Muscle of leg (tissue), 11 donors: ENCODE results near the gene MMP3. TPM values are rescaled to one million over a fixed set of nuclear protein-coding genes. Genes with fewer than 3 reads are reported as not detected.

Experiments
- DNase-seq: peaks from one replicate; pipeline ENCODE4 v3.0.0; 2013
- H3K27ac ChIP-seq: one replicate; pipeline ENCODE4 v1.5.1; 2013; ENCODE audit warnings: mild to moderate bottlenecking, low read length, control low read depth
- H3K27me3 ChIP-seq: one replicate; pipeline ENCODE4 v1.6.1; 2013; ENCODE audit warnings: low read length; ENCODE audit not compliant: control insufficient read depth, insufficient read depth
- H3K36me3 ChIP-seq: one replicate; pipeline ENCODE4 v1.6.1; 2013; ENCODE audit warnings: low read length; ENCODE audit not compliant: control insufficient read depth, insufficient read depth
- H3K4me1 ChIP-seq: one replicate; pipeline ENCODE4 v1.6.1; 2013; ENCODE audit warnings: low read length; ENCODE audit not compliant: control insufficient read depth, insufficient read depth
- H3K4me3 ChIP-seq: one replicate; pipeline ENCODE4 v1.5.1; 2013; ENCODE audit warnings: low read length, control low read depth
- H3K9me3 ChIP-seq: replicated peaks from 2 replicates; pipeline ENCODE4 v1.6.1; 2013; ENCODE audit warnings: low read depth, low read length; ENCODE audit not compliant: control insufficient read depth
- WGBS: methylation state at CpG from one replicate; pipeline ENCODE4 v1.1.5; 2013; ENCODE audit warnings: missing lambda C conversion rate; ENCODE audit not compliant: insufficient coverage; 5-methylcytosine and 5-hydroxymethylcytosine counted together
- polyA plus RNA-seq, 8 donors: library from polyadenylated mRNA; unstranded; fragments of 120-200 nt; gene quantifications; one replicate each; pipeline versions ENCODE4 v1.2.1 to v1.2.3, GENCODE V29; 2013; ENCODE audit warnings: inconsistent platforms in 1 of 8, low replicate concordance in 1 of 8; ENCODE audit not compliant: insufficient read length in 8 of 8, insufficient read depth in 1 of 8
- total RNA-seq: library from RNA; stranded (reverse); fragments of 120-200 nt; gene quantifications from one replicate; pipeline ENCODE4 v1.2.4, GENCODE V29; 2013

Gene MMP3
- total and polyA plus RNA-seq, 9 donors = 0.05 to 0.41 (median 0.22) TPM; not detected in 4

GRCh38 chr11:102864724-102865123, 21.3 kb upstream of the MMP3 start:
- Histone ChIP-seq H3K27ac (no peak overlapping the region), H3K27me3 (no peaks in the 10 kb centered on the region), H3K9me3 (no peaks in the 10 kb centered on the region), H3K4me1 (no peaks in the 10 kb centered on the region), H3K4me3 (no peak overlapping the region), H3K36me3 (no peaks in the 10 kb centered on the region)
- no peak for DNase-seq
- WGBS = no CpG with 5 or more reads among the region's 1 CpG

GRCh38 chr11:102853956-102854355, 10.5 kb upstream of the MMP3 start:
- no peak for DNase-seq
- Histone ChIP-seq H3K9me3 (no peaks in the 10 kb centered on the region), H3K4me3 (no peak overlapping the region), H3K27me3 (no peaks in the 10 kb centered on the region), H3K27ac (no peak overlapping the region), H3K4me1 (no peaks in the 10 kb centered on the region), H3K36me3 (no peaks in the 10 kb centered on the region)
- WGBS = no CpG with 5 or more reads among the region's 2 CpGs

DNA sequence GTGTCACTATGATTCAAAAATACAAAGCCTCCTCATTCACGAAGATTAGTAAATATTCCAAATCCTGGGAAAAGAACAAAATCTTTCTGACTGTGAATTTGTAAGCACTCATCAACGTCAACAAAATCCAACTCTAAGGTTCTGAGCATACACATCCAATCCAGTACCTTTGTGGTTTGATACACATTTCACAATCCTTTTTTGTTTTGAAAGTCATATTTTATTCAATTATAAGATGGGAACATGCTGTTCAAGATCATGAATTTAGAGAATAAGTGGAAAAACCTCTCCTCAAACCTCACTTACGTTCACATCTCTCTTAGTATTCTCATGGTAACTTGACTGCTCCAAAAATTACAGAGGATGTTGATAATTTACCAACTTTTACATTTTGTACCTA, 9.6 kb upstream of the MMP3 start:
- H3K4me1 ChIP-seq = no peaks in the 10 kb centered on the region
- no peaks in the 10 kb centered on the region for H3K36me3 ChIP-seq
- no peak for DNase-seq
- H3K4me3 ChIP-seq = no peak overlapping the region
- H3K27me3 ChIP-seq = no peaks in the 10 kb centered on the region
- H3K27ac ChIP-seq = no peak overlapping the region
- H3K9me3 ChIP-seq = no peaks in the 10 kb centered on the region
- 100% methylated on average over 1 of the region's 3 CpGs for WGBS

GRCh38 chr11:102850973-102851745, 7.8 kb upstream of the MMP3 start:
- Histone ChIP-seq H3K4me3 (no peak overlapping the region), H3K27me3 (no peaks in the 10 kb centered on the region), H3K4me1 (no peaks in the 10 kb centered on the region), H3K36me3 (no peaks in the 10 kb centered on the region), H3K9me3 (no peaks in the 10 kb centered on the region), H3K27ac (no peak overlapping the region)
- WGBS = 59% methylated on average over 4 of the region's 7 CpGs
- DNase-seq = peak; percentile 28

DNA sequence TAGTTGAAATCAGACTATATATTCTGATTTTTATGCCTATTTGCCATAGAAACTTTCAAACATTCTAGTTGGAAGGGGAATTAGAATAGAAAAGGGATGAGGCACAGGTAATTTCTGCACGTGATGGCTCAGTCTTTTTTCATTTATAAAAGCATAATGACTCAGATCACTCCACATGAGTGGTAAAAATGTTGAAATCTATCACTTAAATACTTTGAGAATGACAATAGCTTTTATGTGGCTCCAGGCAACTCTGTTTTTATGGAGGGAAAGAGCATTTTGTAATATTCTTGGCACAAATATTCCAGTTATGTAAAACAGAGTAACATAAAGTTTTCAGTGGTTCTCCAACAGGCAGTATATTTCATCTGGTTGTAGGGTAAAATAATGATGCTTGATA, 5.9 kb upstream of the MMP3 start:
- no peaks in the 10 kb centered on the region for H3K9me3 ChIP-seq
- H3K36me3 ChIP-seq = no peaks in the 10 kb centered on the region
- H3K4me1 ChIP-seq = no peaks in the 10 kb centered on the region
- no peak overlapping the region for H3K4me3 ChIP-seq
- WGBS = no CpG with 5 or more reads among the region's 1 CpG
- no peaks in the 10 kb centered on the region for H3K27me3 ChIP-seq
- no peak overlapping the region for H3K27ac ChIP-seq
- DNase-seq = peak; percentile 47

- Histone ChIP-seq H3K27me3 (no peaks in the 10 kb centered on the region), H3K36me3 (no peaks in the 10 kb centered on the region), H3K4me1 (no peaks in the 10 kb centered on the region), H3K27ac (no peak overlapping the region), H3K9me3 (no peaks in the 10 kb centered on the region), H3K4me3 (no peak overlapping the region)
- DNase-seq = no peak
- WGBS = no CpG with 5 or more reads among the region's 3 CpGs
Measured at GRCh38 chr11:102846292-102846691, 2.9 kb upstream of the MMP3 start.

- no peaks in the 10 kb centered on the region for H3K9me3 ChIP-seq
- H3K36me3 ChIP-seq = no peaks in the 10 kb centered on the region
- no peak for DNase-seq
- WGBS = no CpG with 5 or more reads among the region's 1 CpG
- no peak overlapping the region for H3K4me3 ChIP-seq
- H3K27me3 ChIP-seq = no peaks in the 10 kb centered on the region
- no peaks in the 10 kb centered on the region for H3K4me1 ChIP-seq
- H3K27ac ChIP-seq = no peak overlapping the region
Measured at GRCh38 chr11:102842930-102843329, 479 bp downstream of the MMP3 start.

DNA sequence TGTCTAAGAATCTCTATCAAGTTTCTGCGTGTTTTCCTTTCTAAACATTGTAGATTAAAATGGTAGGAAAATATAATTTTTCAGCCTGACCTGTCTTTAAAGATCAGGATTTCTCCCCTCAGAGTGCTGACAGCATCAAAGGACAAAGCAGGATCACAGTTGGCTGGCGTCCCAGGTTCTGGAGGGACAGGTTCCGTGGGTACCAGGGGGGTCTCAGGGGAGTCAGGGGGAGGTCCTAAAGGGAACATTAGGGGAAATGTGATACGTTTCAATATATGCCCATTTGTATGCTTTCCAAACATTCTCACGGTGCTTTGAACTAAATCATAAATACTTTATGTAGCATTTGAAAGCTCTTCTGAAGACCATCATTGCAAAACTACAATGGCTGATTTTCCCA, 3.4 kb downstream of the MMP3 start:
- no peak for DNase-seq
- Histone ChIP-seq H3K9me3 (no peaks in the 10 kb centered on the region), H3K36me3 (no peaks in the 10 kb centered on the region), H3K27me3 (no peaks in the 10 kb centered on the region), H3K4me3 (no peak overlapping the region), H3K27ac (no peak overlapping the region), H3K4me1 (no peaks in the 10 kb centered on the region)
- no CpG with 5 or more reads among the region's 5 CpGs for WGBS

- H3K4me3 ChIP-seq = no peak overlapping the region
- no peaks in the 10 kb centered on the region for H3K9me3 ChIP-seq
- H3K36me3 ChIP-seq = no peaks in the 10 kb centered on the region
- DNase-seq = no peak
- no peak overlapping the region for H3K27ac ChIP-seq
- H3K27me3 ChIP-seq = no peaks in the 10 kb centered on the region
- H3K4me1 ChIP-seq = no peaks in the 10 kb centered on the region
- no CpG with 5 or more reads among the region's 2 CpGs for whole genome bisulfite sequencing
Measured at GRCh38 chr11:102837646-102838045, 5.8 kb downstream of the MMP3 start.

GRCh38 chr11:102837156-102837555, 6.3 kb downstream of the MMP3 start:
- no peak for DNase-seq
- WGBS = no CpG with 5 or more reads among the region's 2 CpGs
- Histone ChIP-seq H3K9me3 (no peaks in the 10 kb centered on the region), H3K36me3 (no peaks in the 10 kb centered on the region), H3K27me3 (no peaks in the 10 kb centered on the region), H3K4me1 (no peaks in the 10 kb centered on the region), H3K4me3 (no peak overlapping the region), H3K27ac (no peak overlapping the region)
